ENCODE results near the gene USP25.

USP25 gene

DNA sequence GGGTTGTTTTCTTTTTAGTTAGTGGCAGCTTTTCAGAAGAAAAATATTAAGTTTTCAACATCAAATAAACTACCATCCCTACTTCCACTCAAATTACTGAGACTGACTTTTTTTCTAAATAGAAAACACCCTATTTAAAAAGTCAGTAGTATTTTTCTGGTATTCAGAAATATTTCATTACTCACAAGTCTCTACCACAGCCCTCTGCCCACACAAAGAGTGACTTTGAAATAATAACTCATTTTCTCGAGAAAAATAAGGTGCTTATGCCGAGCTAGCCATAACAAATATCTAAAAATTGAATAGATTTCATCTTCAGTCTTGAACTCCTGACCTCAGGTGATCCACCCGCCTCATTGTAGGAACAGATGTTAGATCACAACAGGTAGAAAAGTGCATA, 41.8 kb upstream of the USP25 start:
- Histone ChIP-seq H3K9me3 (ENCODE audit: severe bottlenecking) (no peaks in the 10 kb centered on the region), H3K27ac (no peak overlapping the region), H3K4me3 (ENCODE audit: low read depth, low read length) (no peak overlapping the region), H3K36me3 (no peaks in the 10 kb centered on the region), H3K27me3 (ENCODE audit: insufficient read depth, low read depth, severe bottlenecking) (no peaks in the 10 kb centered on the region)
- TF ChIP-seq CTCF (IDR thresholded peaks at IDR 0.05; ENCODE audit: low read depth, low read length) = no peak
- no peak for DNase-seq

DNA sequence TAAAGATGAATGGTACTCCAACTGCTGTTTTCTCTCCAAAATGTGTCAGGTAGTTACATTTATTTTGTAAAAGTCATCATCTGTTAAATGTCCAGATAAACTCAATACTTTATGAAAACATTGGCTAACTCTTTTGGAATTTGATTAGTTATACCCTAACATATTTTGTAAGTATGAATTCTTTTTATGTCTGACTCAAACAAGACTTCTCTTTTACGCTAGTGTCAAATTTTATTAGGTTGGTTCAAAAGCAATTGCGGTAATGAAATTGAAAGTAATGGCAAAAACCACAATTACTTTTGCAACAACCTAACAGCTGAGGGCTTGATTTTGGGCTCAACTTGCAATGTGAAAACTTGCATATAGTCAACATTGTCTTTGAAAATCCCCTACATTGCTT, 41.0 kb upstream of the USP25 start:
- H3K9me3 ChIP-seq (ENCODE audit: severe bottlenecking) = no peaks in the 10 kb centered on the region
- H3K4me3 ChIP-seq (ENCODE audit: low read depth, low read length) = no peak overlapping the region
- no peaks in the 10 kb centered on the region for H3K27me3 ChIP-seq (ENCODE audit: insufficient read depth, low read depth, severe bottlenecking)
- H3K27ac ChIP-seq = no peak overlapping the region
- DNase-seq = no peak
- no peaks in the 10 kb centered on the region for H3K36me3 ChIP-seq
- no peak for TF ChIP-seq CTCF (IDR thresholded peaks at IDR 0.05; ENCODE audit: low read depth, low read length)

GRCh38 chr21:15692711-15693110, 37.1 kb upstream of the USP25 start:
- Histone ChIP-seq H3K27me3 (ENCODE audit: insufficient read depth, low read depth, severe bottlenecking) (no peaks in the 10 kb centered on the region), H3K27ac (no peak overlapping the region), H3K9me3 (ENCODE audit: severe bottlenecking) (no peaks in the 10 kb centered on the region), H3K4me3 (ENCODE audit: low read depth, low read length) (no peak overlapping the region), H3K36me3 (no peaks in the 10 kb centered on the region)
- TF ChIP-seq CTCF (IDR thresholded peaks at IDR 0.05; ENCODE audit: low read depth, low read length) = no peak
- no peak for DNase-seq

DNA sequence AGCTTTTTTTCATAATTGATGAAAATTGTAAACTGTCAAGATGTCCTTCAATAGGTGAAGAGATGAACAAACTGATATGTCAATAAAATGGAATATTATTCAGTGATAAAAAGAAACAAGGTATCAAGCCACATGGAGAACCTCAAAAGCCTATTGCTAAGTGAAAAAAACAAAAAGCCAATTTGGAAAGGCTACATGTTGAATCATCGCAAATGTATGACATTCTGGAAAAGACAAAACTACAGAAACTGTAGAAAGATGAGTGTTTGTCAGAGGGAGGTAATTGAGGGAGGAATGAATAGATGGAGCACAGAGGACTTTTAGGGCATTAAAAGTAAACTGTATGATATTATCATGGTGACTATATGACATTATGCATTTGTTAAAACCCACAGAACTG, 34.5 kb upstream of the USP25 start:
- Histone ChIP-seq H3K27ac (no peak overlapping the region), H3K9me3 (ENCODE audit: severe bottlenecking) (no peaks in the 10 kb centered on the region), H3K36me3 (no peaks in the 10 kb centered on the region), H3K27me3 (ENCODE audit: insufficient read depth, low read depth, severe bottlenecking) (no peaks in the 10 kb centered on the region), H3K4me3 (ENCODE audit: low read depth, low read length) (no peak overlapping the region)
- no peak for DNase-seq
- no peak for TF ChIP-seq CTCF (IDR thresholded peaks at IDR 0.05; ENCODE audit: low read depth, low read length)

- Histone ChIP-seq H3K9me3 (ENCODE audit: severe bottlenecking) (no peaks in the 10 kb centered on the region), H3K36me3 (no peaks in the 10 kb centered on the region), H3K27me3 (ENCODE audit: insufficient read depth, low read depth, severe bottlenecking) (no peaks in the 10 kb centered on the region), H3K4me3 (ENCODE audit: low read depth, low read length) (no peak overlapping the region), H3K27ac (no peak overlapping the region)
- DNase-seq = no peak
- TF ChIP-seq CTCF (IDR thresholded peaks at IDR 0.05; ENCODE audit: low read depth, low read length) = no peak
These were observed 28.0 kb upstream of the USP25 start for GRCh38 chr21:15701830-15702229.

GRCh38 chr21:15703932-15704331, 25.9 kb upstream of the USP25 start:
- TF ChIP-seq CTCF (IDR thresholded peaks at IDR 0.05; ENCODE audit: low read depth, low read length) = no peak
- H3K36me3 ChIP-seq = no peaks in the 10 kb centered on the region

More at GRCh38 chr21:15703932-15704331, 25.9 kb upstream of the USP25 start:
- DNase-seq = no peak
- H3K27me3 ChIP-seq (ENCODE audit: insufficient read depth, low read depth, severe bottlenecking) = no peaks in the 10 kb centered on the region
- H3K4me3 ChIP-seq (ENCODE audit: low read depth, low read length) = no peak overlapping the region
- H3K27ac ChIP-seq = no peak overlapping the region
- no peaks in the 10 kb centered on the region for H3K9me3 ChIP-seq (ENCODE audit: severe bottlenecking)

All from WERI-Rb-1 (cell line).